Gastrocnemius medialis (tissue), 4 donors: Measurements from ENCODE around the gene CTNNBL1.

Experiments used
- POLR2A ChIP-seq, 2 donors: fragments of 450-650 bp; IDR thresholded peaks; one replicate each; pipeline ENCODE4 v1.6.1; 2017; ENCODE audit warnings: antibody characterized with exemption in 2 of 2, mild to moderate bottlenecking in 2 of 2, moderate library complexity in 2 of 2
- TF ChIP-seq, protein P1 (sequence below), 5 experiments: fragments of 450-650 bp in 3 of 5; fragments of 200-600 bp in 2 of 5; sonication (generic) in 2 of 5; IDR thresholded peaks in 4 of 5; conservative IDR thresholded peaks in 1 of 5; 1 replicate in 4 of 5; 2 replicates in 1 of 5; pipeline ENCODE4 v1.5.1; 2016 to 2019; ENCODE audit warnings: antibody characterized with exemption in 5 of 5, mild to moderate bottlenecking in 3 of 5, moderate library complexity in 3 of 5

DNA sequence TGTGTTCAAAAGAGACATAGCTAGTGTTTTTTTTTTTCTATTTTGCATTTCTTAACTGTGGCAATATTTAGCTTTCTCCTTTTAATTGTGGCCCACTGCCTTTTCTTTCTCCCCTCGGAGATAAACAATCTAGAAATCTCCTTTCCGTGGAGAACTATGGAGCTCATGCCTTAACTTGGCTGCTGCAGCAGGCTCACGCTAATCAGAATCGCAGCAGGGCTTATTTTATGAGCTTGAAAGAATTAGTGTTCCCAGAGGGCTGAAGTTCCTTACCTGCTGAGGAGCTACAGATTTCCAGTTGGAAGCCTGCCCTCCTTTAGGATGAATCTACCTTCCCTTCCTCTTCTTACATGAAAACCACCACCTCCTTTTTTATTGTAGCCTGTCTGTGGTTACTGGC, 35.6 kb downstream of the CTNNBL1 start:
- TF ChIP-seq, protein P1, sequence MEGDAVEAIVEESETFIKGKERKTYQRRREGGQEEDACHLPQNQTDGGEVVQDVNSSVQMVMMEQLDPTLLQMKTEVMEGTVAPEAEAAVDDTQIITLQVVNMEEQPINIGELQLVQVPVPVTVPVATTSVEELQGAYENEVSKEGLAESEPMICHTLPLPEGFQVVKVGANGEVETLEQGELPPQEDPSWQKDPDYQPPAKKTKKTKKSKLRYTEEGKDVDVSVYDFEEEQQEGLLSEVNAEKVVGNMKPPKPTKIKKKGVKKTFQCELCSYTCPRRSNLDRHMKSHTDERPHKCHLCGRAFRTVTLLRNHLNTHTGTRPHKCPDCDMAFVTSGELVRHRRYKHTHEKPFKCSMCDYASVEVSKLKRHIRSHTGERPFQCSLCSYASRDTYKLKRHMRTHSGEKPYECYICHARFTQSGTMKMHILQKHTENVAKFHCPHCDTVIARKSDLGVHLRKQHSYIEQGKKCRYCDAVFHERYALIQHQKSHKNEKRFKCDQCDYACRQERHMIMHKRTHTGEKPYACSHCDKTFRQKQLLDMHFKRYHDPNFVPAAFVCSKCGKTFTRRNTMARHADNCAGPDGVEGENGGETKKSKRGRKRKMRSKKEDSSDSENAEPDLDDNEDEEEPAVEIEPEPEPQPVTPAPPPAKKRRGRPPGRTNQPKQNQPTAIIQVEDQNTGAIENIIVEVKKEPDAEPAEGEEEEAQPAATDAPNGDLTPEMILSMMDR (IDR thresholded peaks at IDR 0.05 in 4 of 5, conservative IDR thresholded peaks at IDR 0.05 in 1 of 5): no peak
- no peak for TF ChIP-seq POLR2A (IDR thresholded peaks at IDR 0.05)
